Hematopoietic multipotent progenitor cell (in vitro differentiated cells): Measurements from ENCODE around the gene DDX19B. TPM values are rescaled to one million over a fixed set of nuclear protein-coding genes. Genes with fewer than 3 reads are reported as not detected.
"Not testable (repeated sequence)": the region's sequence is repeated elsewhere in the genome, so short reads cannot be mapped to it uniquely, and the experiment has no call there.

ENCODE experiments used
- DNase-seq, 3 donors: peaks; one replicate each; pipeline ENCODE4 v3.0.0-alpha.2; 2011 to 2015; ENCODE audit warnings: low read depth in 2 of 3, low spot score in 2 of 3
- total RNA-seq: library from RNA; depleted of rRNA; stranded (reverse); fragments of >200 nt; gene quantifications from one replicate; pipeline ENCODE4 v1.2.3, GENCODE V29; 2012

The DDX19B gene
- total RNA-seq: 27.5 TPM

DNA sequence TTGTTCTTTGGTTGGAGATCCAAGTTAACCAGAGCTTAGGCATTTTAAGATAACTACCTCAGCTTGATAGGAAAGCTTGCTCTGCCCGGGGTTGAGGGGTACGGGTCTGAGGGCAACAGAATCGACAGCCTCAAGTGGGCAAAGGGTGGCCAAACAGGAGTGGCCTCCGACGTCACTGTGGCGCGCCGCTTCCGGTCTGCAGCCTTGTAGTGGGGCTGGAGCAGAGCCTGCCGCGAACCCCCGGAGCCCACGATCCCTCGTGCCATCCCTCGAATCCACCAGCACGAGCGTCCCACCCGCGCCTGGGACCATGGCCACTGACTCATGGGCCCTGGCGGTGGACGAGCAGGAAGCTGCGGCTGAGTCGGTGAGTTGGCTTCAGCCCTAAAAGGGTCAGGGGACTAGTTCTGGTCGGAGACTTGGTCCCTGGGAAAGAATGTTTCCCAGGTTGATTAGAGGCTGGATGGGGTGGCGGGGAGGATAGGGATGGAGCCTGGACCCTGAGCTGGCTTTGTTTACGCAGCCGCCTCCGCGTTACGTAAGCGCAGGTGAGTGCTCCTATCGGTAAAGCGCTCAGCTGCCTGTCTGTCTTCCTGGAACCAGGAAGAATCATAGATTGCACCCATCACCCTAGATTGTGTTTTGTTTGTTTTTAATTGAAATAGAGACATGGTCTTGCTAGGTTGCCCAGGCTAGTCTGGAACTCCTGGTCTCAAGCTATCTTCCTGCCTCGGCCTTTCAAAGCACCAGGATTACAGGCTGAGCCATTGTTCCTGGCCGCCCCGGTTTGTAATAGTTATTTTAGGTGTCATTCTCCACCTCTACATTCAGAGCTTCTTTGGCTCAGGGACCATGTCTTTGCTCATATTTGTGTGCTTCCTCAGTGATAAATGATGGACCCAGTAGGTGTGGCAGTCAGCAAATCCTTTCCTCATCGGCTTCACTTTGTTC, at the start of gene DDX19B:
Gene DDX19B (plus strand): TSS at position 199 of the 951 bp plus-strand sequence. CDS start 112 bp downstream, at position 311.
- peak; percentile 32 to 79 (median 76) for DNase-seq

DNA sequence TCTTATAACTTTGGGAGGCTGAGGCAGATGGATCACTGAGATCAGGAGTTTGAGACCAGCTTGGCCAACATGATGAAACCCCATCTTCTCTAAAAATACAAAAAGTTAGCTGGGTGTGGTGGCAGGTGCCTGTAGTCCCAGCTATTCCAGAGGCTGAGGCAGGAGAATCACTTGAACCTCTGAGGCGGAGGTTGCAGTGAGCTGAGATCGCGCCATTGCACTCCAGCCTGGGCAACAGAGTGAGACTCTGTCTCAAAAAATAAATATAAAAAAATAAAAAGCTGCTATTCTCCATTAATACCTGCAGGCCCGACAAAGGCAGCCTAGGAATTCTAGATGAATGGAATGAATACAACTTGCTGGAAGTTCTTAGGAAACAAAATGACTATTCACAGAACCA, 49.3 kb upstream of the DDX19B start:
- DNase-seq: not testable (repeated sequence)

DNA sequence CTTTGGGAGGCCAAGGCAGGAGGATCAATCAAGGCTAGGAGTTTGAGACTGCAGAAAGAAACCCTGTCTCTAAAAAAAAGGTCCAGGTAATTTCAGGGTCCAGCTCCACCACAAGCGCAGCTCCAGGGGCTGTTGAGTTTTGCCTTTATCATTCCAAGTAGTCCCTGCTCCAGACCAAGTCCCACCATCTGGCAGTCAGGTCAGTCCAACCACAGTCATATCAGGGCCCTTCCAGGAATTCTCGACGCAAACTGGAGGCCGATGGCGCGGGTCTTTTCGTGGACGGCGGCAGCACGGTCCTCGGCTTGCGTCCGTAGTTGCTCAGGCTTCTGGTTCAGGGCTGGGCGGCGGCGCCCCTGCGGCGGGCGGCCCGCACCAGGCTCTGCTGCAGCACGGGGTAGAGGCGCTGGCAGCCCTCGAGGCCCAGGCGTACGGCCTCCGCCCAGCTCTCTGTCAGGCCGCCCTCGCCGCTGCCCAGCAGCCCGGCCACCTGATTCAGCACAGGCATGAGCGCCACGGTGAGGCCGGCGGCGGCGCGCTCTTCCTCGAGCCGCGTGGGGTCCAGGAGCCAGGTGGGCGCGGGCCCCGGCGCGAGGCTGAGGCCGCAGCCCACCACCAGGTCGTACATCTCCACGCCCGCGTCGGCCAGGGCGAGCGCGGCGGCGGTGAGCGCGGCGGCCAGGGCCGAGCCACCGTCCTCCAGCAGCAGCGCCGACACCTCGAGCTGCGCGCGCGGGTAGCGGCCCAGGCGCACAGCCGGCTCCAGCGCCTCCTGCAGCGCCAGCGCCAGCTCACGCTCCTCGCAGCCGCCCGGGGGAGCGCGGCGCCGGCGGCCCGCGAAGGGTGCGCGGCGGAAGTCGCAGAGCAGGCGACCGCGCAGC, 48.0 kb upstream of the DDX19B start:
- DNase-seq: peak in 2 of 3 donors; percentile 56 to 59

DNA sequence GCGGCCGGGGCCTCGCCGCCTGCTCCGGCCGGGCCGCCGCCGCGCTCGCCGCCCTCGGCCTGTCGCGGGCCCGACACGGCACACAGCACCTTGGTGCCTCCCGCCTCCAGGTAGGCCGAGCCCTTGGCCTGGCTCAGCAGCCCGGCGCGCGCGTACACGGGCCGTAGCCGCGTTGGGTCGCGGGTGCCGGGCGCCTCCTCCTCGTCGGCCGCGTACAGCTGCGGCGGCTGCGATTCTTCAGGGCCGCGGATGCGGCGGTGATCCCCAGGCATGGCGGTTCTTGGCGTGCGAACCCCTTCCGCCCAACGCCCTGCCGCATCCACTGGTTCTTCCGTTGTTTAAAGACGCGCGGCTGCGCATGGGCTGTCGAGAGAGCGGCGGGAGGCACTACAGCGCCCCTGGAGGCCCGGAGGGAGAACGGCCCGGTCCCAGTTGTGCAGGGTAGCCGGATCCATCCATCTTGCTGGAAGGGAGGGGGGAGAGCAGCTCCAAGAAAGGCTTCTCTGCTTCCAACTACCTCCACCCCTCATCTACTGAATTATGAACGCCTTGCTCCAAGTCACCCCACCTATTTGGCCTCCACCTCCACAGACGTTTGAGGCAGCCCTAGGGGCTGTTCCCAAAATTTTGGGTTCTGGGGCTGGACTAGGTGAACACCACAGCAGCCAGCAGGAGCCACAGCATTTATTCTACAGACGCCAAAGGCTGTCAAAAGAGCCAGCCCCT, 47.2 kb upstream of the DDX19B start, which contains the start of gene EXOSC6:
Gene EXOSC6 (minus strand): TSS at position 312 of the 726 bp plus-strand sequence. CDS start 40 bp downstream, at position 272.
- DNase-seq: peak; percentile 89 to 96 (median 94)

DNA sequence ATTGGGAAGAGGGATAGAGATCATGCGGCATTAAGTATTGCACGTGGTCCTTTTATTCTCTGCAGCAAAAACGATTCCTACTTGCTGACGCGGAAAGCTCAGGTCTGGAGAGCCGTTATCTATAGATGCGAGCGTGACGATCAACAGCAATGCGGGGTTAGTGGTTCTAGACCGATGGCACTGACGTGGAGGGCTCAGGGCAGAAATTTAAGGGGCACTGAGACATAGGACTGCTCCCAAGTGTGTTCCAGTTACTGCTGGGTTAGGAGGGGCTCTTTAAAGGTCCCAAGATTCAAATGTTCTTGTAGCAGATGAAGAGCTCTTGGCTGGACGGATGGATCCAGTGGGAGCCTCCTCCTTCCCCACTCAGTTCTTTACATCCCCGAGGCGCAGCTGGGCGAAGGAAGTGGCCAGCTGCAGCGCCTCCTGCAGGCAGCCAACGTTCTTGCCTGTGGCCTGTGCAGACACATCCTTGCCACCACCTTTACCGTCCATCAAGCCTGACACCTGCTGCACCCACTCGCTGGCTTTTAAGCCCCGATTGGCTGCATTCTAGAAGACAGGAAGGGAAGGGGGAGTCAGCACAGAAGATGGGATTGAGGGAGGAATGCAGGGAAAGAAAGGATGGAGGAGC, 46.5 kb upstream of the DDX19B start:
- DNase-seq: peak in 1 of 3 donors; percentile 23

DNA sequence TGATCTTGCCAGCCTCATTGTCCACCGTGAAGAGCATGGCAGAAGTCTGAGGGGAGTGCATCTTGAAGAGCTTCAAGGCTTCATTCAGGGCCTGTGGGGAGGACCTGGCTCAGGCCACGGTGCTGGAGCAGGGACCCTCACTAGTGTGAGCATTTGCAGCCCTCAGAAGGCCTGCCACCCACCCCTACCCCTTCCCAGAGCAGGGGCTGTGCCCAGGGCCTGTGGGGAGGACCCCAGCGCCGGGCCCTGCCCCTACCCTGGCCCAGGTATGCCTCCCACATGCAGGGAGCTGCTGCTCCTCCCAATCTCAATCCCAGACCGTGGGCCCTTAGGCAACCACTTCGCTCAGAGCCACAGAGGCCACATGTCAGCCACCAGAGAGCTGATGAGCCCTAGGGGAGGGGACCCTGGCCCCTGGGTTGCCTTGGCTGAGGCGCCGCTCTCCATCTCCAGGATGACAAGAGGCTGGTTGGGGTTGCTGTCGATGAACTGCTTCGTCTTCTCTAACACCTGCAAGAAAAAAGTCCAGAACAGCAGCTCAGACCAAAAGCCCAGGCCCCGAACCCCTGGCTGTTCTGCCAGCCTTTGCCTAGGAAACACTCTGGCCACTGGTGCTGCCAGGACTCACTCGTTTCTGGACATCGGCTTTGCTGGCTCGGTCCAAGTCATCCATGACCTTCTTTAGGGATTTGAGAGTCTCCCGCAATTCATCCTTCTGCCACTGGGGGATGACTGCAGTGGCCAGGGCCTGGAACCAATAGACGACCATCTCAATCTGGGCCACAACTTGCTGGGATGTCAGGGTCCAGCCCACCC, 45.5 kb upstream of the DDX19B start:
- peak in 2 of 3 donors; percentile 36 to 37 for DNase-seq

DNA sequence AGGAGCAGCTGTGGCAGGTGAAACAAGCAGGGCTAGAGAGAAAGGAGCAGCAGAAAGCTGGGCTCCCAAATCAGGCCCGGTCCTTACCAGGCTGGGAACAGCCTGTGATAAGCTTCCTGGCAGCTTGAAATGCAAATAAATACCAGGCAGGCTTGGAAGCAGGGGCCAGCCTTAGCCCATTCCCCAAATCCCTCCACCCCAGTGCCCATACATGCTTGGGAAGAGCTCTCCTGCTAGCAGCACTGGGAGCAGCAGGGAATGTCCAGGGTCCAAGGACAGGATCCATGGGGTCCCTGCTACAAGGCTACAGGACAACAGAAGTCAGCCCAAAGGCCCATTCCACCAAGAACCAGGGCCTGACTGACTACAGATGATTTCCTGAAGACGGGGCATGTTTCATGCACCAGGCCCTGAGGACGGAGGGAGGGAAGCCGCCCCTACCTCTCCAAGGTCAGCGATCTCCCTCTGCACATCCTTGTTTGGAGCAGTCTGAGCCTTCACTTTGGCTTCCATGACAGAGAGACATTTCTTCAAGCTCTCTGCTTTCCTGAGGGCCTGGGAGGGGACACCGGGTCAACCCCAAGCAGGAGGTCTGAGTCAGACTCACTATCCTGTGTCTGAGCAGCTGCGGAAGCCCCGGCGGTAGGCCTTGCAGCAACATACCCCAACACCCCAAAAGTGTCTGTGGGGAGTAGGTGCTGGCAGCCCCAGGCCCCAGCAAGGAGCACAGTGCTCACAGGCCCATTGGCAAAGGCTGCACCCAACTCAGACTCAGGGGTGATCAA, 44.6 kb upstream of the DDX19B start:
- no peak for DNase-seq

DNA sequence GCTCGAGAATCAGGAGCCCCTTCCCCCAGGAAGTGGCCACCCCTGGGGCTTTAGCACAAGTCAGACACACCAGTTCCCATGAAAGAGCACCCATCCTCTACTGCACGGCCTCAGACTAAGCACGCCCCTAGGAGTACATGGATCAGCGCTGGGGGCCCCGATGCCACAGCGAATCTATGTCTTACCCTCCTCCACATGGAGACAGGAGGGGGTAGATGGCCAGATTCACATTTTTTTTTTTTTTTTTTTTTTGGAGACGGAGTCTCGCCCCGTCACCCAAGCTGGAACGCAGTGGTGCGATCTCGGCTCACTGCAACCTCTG, 44.1 kb upstream of the DDX19B start:
- DNase-seq: no peak

DNA sequence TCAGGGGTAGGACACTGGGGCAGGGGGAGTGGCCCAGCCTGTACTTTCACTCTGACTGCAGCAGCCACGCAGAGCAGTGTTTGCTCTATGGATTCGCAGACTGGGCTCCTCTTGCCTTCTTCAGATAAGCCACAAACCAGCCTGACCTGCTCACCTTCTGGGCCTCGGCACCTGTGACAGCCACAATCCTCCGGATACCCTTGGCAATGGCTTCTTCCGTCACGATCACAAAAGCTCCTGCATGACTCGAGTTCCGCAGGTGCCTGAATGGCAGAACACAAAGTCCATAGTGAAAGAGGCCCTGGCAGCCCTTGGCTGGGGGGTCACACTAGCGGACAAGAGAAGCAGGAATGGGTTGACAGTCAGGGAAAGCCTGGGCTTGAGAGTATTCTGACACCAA, 43.4 kb upstream of the DDX19B start:
- no peak for DNase-seq

DNA sequence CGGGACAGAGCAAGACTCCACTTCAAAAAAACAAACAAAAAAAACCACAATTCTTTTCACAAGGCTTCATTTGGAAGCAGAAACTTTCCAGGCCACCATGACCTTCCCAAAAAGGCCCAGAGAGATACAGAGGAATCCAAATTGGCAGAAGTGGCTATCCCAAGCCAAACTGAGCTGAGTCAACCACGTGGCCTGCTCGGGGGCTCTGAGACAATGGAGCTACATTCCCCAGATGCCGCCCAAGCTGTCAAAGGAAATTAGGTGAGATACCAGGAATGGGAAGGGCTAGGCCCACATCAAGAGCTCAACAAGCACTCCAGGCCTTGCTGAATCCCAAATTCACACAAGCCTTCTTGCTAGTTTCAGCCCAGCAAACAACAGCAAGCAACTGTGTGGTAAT, 41.6 kb upstream of the DDX19B start:
- DNase-seq: no peak

DNA sequence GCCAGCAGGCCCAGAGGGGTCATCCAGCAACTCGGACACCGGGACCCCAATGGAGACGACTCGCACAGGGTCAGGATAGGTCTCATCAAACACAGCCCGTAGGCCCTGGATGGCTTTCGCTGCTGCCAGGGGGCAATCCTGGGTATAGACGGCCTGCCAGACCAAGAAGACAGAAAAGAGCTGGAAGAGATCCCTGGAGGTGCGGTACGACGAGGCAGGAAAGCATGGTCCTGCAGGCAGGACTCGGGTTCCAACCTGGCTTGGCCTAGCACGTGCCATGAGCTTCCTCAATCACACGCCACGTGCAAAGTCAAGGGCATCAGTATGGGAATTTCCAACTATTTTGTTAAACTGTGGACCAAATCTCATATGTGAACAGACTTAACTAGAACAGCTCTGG, 40.9 kb upstream of the DDX19B start:
- no peak for DNase-seq

DNA sequence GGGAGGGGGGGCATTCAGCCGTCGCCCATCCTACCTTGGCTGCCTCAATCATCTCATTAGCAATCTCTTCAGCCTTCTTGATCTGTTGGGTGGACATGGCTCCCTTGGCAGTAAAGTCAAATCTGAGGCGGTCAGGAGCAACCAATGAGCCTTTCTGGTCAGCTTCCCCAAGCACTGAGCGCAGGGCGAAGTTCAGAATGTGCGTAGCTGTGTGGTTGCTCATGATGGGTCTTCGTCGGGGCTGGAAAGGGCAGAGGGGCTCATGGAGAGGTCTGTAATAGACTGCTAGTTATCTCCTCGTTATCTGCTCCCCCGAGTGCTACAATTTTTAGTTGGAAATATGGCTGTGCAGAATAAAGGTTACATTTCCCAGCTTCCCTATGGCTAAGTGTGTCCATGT, 40.0 kb upstream of the DDX19B start:
- DNase-seq: no peak

DNA sequence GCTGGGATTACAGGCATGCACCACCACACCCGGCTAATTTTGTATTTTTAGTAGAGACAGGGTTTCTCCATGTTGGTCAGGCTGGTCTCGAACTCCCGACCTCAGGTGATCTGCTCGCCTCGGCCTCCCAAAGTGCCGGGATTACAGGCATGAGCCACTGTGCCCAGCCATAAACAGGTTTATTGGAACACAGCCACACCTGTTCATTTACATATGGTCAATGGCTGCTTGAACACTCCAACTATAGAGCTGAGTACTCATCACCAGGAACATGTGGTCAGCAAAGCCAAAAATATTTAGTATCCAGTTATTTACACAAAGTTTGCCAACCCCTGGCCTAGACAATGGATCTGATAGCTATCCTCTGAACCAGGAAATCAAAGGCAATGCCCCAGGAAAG, 39.1 kb upstream of the DDX19B start:
- DNase-seq: not testable (repeated sequence)

DNA sequence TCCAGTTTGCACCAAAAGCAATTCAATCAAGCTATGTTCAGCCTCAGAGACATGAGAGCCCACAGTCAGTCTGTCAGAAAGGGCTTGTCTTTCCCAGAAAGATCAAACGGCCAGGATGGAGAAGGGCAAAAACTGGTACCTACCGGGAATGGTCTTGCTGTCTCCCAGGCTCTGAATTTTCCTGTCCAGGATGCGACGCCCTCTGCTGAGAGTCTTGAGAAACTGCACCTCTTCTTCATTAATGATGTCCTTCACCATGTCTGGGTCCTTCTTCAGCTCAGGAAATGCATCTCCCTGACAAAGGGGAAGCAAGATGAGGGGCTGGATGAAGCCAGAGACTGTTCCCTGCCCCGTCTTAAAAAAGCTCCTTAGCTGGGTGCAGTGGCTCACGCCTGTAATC, 31.5 kb upstream of the DDX19B start:
- peak in 1 of 3 donors; percentile 60 for DNase-seq

DNA sequence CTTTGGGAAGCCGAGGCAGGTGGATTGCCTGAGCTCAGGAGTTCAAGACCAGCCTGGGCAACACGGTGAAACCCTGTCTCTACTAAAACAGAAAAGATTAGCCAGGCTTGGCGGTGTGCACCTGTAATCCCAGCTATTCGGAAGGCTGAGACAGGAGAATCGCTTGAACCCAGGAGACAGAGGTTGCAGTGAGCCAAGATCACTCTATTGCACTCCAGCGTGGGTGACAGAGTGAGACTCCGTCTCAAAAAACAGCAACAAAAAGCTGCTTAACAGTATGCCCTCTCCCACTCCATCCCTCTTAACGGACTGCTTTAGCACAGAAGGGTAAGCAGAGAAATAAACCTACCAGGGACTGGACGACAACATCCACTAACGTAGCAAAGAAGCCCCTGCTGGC, 31.1 kb upstream of the DDX19B start:
- not testable (repeated sequence) for DNase-seq

DNA sequence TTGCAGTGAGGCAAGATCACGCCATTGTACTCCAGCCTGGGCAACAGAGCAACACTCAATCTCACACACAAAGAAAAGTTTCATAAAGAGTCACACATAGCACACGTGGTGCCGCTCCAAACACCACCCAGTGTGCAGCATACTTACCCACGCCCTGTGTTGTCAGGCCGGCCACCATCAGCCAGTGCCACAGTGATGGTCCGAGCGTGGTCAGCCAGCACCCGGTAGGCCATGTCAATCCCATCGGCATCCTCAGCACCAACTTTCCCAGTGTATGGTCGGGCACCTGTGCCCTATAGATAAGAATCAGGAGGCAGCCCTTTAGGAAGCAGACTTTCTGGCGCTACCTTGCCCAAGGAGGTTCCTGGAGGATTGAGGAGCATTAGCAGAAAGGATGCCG, 29.5 kb upstream of the DDX19B start:
- no peak for DNase-seq

DNA sequence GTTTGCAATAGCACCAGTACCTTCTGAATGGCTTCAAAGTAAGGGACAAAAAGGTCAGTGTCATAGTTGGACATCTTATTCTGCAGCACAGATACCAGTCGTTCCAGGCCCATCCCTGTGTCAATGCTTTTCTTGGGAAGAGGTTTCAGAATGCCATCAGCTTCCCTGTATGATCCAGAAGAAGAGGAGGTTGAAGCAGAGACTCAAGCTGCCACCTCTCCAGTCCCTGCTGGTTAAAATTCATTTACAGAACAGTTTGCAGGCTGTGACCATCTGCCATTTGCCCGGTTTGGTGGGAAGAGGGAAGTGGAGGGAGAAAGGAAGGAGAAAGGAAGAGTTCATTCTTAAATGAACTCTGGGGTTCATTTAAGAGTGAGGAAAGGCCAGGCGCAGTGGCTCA, 28.8 kb upstream of the DDX19B start:
- DNase-seq: no peak

DNA sequence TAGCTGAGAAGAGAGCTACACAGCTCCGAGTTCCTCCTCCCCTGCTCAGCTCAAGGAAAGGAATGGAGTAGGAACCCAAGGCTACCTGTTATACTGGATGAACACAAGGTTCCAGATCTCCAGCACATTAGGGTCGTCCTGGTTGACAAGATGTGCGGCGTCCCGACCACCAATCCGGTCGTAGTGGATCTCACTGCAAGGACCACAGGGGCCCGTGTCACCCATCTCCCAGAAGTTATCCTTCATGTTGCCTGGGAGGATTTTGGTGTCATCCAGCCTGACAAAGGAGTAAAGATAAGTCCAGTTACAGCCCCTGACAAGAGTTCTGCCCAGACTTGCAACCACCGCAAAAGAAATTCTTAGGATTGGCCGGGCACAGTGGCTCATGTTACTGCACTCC, 27.3 kb upstream of the DDX19B start:
- no peak for DNase-seq

DNA sequence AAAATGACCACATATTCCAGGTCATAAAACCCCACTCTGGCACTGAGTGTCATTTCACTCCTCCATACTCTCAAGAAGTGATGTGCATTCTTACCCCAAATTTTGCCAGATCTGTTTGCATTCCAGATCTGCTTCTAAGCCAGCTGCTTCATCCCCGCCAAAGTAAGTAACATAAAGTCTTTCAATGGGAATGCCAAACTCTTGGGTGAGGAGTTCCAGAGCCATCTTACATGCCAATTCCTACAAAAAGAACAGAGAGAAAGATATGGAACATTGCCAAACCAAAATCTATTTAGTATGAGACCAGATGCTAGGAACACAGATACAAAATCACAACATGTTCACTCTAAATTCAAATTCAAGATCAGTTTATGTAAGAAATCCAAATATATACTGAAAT, 22.6 kb upstream of the DDX19B start:
- no peak for DNase-seq
